GM12873 (cell line): ENCODE results near the gene SNX8.

ENCODE experiments used
- CTCF ChIP-seq: IDR thresholded peaks from 2 replicates; pipeline ENCODE4 v1.5.1; 2012; ENCODE audit warnings: low read depth, mild to moderate bottlenecking, moderate library complexity, low read length, control low read depth; ENCODE audit not compliant: insufficient read depth; ENCODE audit errors: missing control alignments

Gene SNX8

GRCh38 chr7:2314209-2314955 is at the start of gene SNX8:
Gene SNX8, minus strand, starts transcription at chr7:2314441. Its CDS starts 20 bp downstream, at chr7:2314421.
- TF ChIP-seq CTCF: no peak

- no peak for TF ChIP-seq CTCF
Observed at GRCh38 chr7:2362385-2363088, 48.3 kb upstream of the SNX8 start.

GRCh38 chr7:2360796-2361195 is 46.6 kb upstream of the SNX8 start:
- TF ChIP-seq CTCF: no peak

- TF ChIP-seq CTCF: no peak
Observed at GRCh38 chr7:2359610-2360009, 45.4 kb upstream of the SNX8 start.

GRCh38 chr7:2358968-2359527 is 44.8 kb upstream of the SNX8 start:
- no peak for TF ChIP-seq CTCF

- no peak for TF ChIP-seq CTCF
Observed at GRCh38 chr7:2357571-2357970, 43.3 kb upstream of the SNX8 start.

- TF ChIP-seq CTCF: no peak
Observed at GRCh38 chr7:2357165-2357564, 42.9 kb upstream of the SNX8 start.
